Body of pancreas (tissue), 4 donors: ENCODE measurements around the gene FBXL17. TPM values are rescaled to one million over a fixed set of nuclear protein-coding genes. Genes with fewer than 3 reads are reported as not detected.

ENCODE experiments used
- ATAC-seq: fragments of 150-250 bp; one replicate; pipeline ENCODE4 v1.9.1; 2016
- DNase-seq, 4 donors: peaks; one replicate each; pipeline ENCODE4 v3.0.0-alpha.2; 2019
- H3K27ac ChIP-seq, 4 donors: fragments of 200-600 bp; sonication (generic); 1 replicate in 3 of 4; 2 replicates in 1 of 4; pipeline versions ENCODE4 v1.5.1 to v1.6.1; 2016 to 2019; ENCODE audit warnings: mild to moderate bottlenecking in 1 of 4, mixed read lengths in 1 of 4, moderate library complexity in 1 of 4
- H3K27me3 ChIP-seq, 2 donors: fragments of 200-600 bp; sonication (generic); one replicate each; pipeline ENCODE4 v1.6.0; 2016; ENCODE audit warnings: mild to moderate bottlenecking in 1 of 2
- H3K36me3 ChIP-seq, 2 donors: fragments of 200-600 bp; sonication (generic); replicated peaks in 1 of 2; 2 replicates each; pipeline ENCODE4 v1.5.1; 2016; ENCODE audit warnings: low read depth in 2 of 2; ENCODE audit not compliant: insufficient read depth in 1 of 2
- H3K4me1 ChIP-seq: fragments of 200-600 bp; sonication (generic); one replicate; pipeline ENCODE4 v1.6.0; 2016
- H3K4me3 ChIP-seq, 2 donors: fragments of 200-600 bp; sonication (generic); 1 replicate in 1 of 2; 2 replicates in 1 of 2; pipeline ENCODE4 v1.5.1; 2016 to 2019
- H3K9me3 ChIP-seq, 3 donors: fragments of 200-600 bp; sonication (generic); 1 replicate in 2 of 3; 2 replicates in 1 of 3; pipeline ENCODE4 v1.5.1; 2016
- CTCF ChIP-seq, 7 experiments: fragments of 450-650 bp in 4 of 7; fragments of 200-600 bp in 3 of 7; sonication (generic) in 3 of 7; IDR thresholded peaks; one replicate each; pipeline ENCODE4 v1.5.1; 2016 to 2019; ENCODE audit warnings: antibody characterized with exemption in 7 of 7
- POLR2A ChIP-seq, 3 donors: fragments of 450-650 bp; IDR thresholded peaks; one replicate each; pipeline ENCODE4 v1.6.1; 2016; ENCODE audit warnings: antibody characterized with exemption in 3 of 3, mild to moderate bottlenecking in 2 of 3
- WGBS, 2 donors: methylation state at CpG; one replicate each; pipeline ENCODE4 v1.1.5; 2017; 5-methylcytosine and 5-hydroxymethylcytosine counted together
- intact Hi-C: fragments of 100-400 bp; cut with DNase I; formaldehyde crosslinking; loops from one replicate; pipeline ENCODE4 v1.15.1; 2023
- total RNA-seq, 2 donors: library from RNA; depleted of rRNA; stranded (reverse); fragments of >200 nt; gene quantifications; one replicate each; pipeline ENCODE4 v1.1.0, GENCODE V29; 2016

Gene FBXL17
- total RNA-seq, 2 donors from 2014 or later = 5.3 to 13.5 TPM

GRCh38 chr5:108381350-108381953 is 446 bp downstream of the FBXL17 start:
- Histone ChIP-seq H3K4me3 (peak overlapping the region; percentile 26 to 64), H3K9me3 (no peaks in the 10 kb centered on the region), H3K4me1 (peaks cover 30% of the 10 kb centered on the region), H3K36me3 (no peaks in the 10 kb centered on the region), H3K27ac (peak overlapping the region; percentile 94 to 99 (median 98)), H3K27me3 (no peaks in the 10 kb centered on the region)
- 0% methylated on average over 71 of the region's 74 CpGs; no CpG with 5 or more reads in 1 of the 2 donors for WGBS, 2 donors
- intact Hi-C loops = no loop called here
- DNase-seq (peak; percentile 78 to 83 (median 82)), ATAC-seq (peak; percentile 75)
- TF ChIP-seq CTCF (IDR thresholded peaks at IDR 0.05) = peak in 1 of 7 experiments; percentile 3
- peak; percentile 12 to 67 (median 41) for TF ChIP-seq POLR2A (IDR thresholded peaks at IDR 0.05)

- ATAC-seq (peak; percentile 10), DNase-seq (peak; percentile 33 to 42 (median 36))
- Histone ChIP-seq H3K4me3 (peak overlapping the region; percentile 26 to 64), H3K36me3 (no peaks in the 10 kb centered on the region), H3K27ac (peak overlapping the region; percentile 94 to 99 (median 98)), H3K4me1 (peaks cover 30% of the 10 kb centered on the region), H3K27me3 (no peaks in the 10 kb centered on the region), H3K9me3 (no peaks in the 10 kb centered on the region)
- TF ChIP-seq CTCF (IDR thresholded peaks at IDR 0.05) (no peak), POLR2A (IDR thresholded peaks at IDR 0.05) (no peak)
- WGBS, 2 donors = 0% methylated on average over 6 to 59 of the region's 85 CpGs
- intact Hi-C loops = no loop called here
Measured at GRCh38 chr5:108380531-108381349, 1.2 kb downstream of the FBXL17 start.

GRCh38 chr5:108379722-108380530 is 2.0 kb downstream of the FBXL17 start:
- no peaks in the 10 kb centered on the region for H3K9me3 ChIP-seq
- DNase-seq (no peak), ATAC-seq (no peak)
- H3K36me3 ChIP-seq = no peaks in the 10 kb centered on the region
- H3K27ac ChIP-seq = peak overlapping the region in 3 of 4 donors; percentile 94 to 99 (median 98)
- peak overlapping the region; percentile 15 to 64 for H3K4me3 ChIP-seq
- intact Hi-C loops = no loop called here
- H3K4me1 ChIP-seq = peaks cover 30% of the 10 kb centered on the region
- H3K27me3 ChIP-seq = no peaks in the 10 kb centered on the region
- 1 to 2% methylated on average over 8 of the region's 8 CpGs for WGBS, 2 donors
- no peak for TF ChIP-seq POLR2A (IDR thresholded peaks at IDR 0.05)
- no peak for TF ChIP-seq CTCF (IDR thresholded peaks at IDR 0.05)

GRCh38 chr5:108375768-108376167 is 6.1 kb downstream of the FBXL17 start:
- ATAC-seq (no peak), DNase-seq (no peak)
- H3K9me3 ChIP-seq = peaks cover 0 to 10% (median 0%) of the 10 kb centered on the region in 3 donors
- H3K36me3 ChIP-seq = no peaks in the 10 kb centered on the region
- TF ChIP-seq CTCF (IDR thresholded peaks at IDR 0.05) (no peak), POLR2A (IDR thresholded peaks at IDR 0.05) (no peak)
- intact Hi-C loops = no loop called here
- H3K4me1 ChIP-seq = peaks cover 24% of the 10 kb centered on the region
- no peaks in the 10 kb centered on the region for H3K27me3 ChIP-seq
- 100% methylated on average over 1 of the region's 1 CpG for WGBS, 2 donors
- H3K27ac ChIP-seq = no peak overlapping the region
- H3K4me3 ChIP-seq = no peak overlapping the region
